ENCODE data around the gene PHKB. TPM values are rescaled to one million over a fixed set of nuclear protein-coding genes. Genes with fewer than 3 reads are reported as not detected.
A peak's percentile ranks its signal among the peaks of the same experiment; 100 is the strongest.

Gene PHKB
- total and polyA plus RNA-seq, 2 donors (not counting 1 experiment from before 2014, with no cell fraction given) = 79.0 to 103 TPM

GRCh38 chr16:47561286-47561685 is 100.2 kb downstream of the PHKB start:
- no peak for TF ChIP-seq EZH2 (IDR thresholded peaks at IDR 0.05; ENCODE audit: low read length, missing control alignments)
- TF ChIP-seq CTCF (conservative IDR thresholded peaks at IDR 0.05 in 1 of 2, IDR thresholded peaks at IDR 0.05 in 1 of 2; ENCODE audit: low read depth in 1 of 2, low read length in 2 of 2) = no peak
- Histone ChIP-seq H2AFZ (ENCODE audit: low read length) (no peak overlapping the region), H4K20me1 (ENCODE audit: control insufficient read depth, extremely low read depth, insufficient read depth, low read length) (no peaks in the 10 kb centered on the region), H3K27me3 (ENCODE audit: control insufficient read depth, insufficient read depth, low read length) (no peaks in the 10 kb centered on the region), H3K9ac (ENCODE audit: insufficient read depth, low read length) (no peak overlapping the region), H3K27ac (ENCODE audit: insufficient read depth, low read length) (no peak overlapping the region), H3K4me3 (replicated peaks in 1 of 4; ENCODE audit: control extremely low read depth in 1 of 4, insufficient read depth in 1 of 4, low read depth in 3 of 4, low read length in 4 of 4) (no peak overlapping the region), H3K4me1 (ENCODE audit: control insufficient read depth, extremely low read depth, insufficient read depth, low read length) (peaks cover 2% of the 10 kb centered on the region), H3K9me3 (ENCODE audit: control insufficient read depth, insufficient read depth, low read depth, low read length) (no peaks in the 10 kb centered on the region), H3K79me2 (ENCODE audit: control insufficient read depth, insufficient read depth, low read length) (no peaks in the 10 kb centered on the region), H3K4me2 (ENCODE audit: extremely low read depth, insufficient read depth, low read length) (no peak overlapping the region), H3K36me3 (ENCODE audit: control insufficient read depth, insufficient read depth, low read length) (no peaks in the 10 kb centered on the region)
- no peak for DNase-seq (ENCODE audit: low read depth in 2 of 2)

- no peak overlapping the region for H3K4me2 ChIP-seq (ENCODE audit: extremely low read depth, insufficient read depth, low read length)
- no peak for TF ChIP-seq EZH2 (IDR thresholded peaks at IDR 0.05; ENCODE audit: low read length, missing control alignments)
- H3K79me2 ChIP-seq (ENCODE audit: control insufficient read depth, insufficient read depth, low read length) = no peaks in the 10 kb centered on the region
- H3K9me3 ChIP-seq (ENCODE audit: control insufficient read depth, insufficient read depth, low read depth, low read length) = no peaks in the 10 kb centered on the region
- H3K27ac ChIP-seq (ENCODE audit: insufficient read depth, low read length) = no peak overlapping the region
- no peak overlapping the region for H2AFZ ChIP-seq (ENCODE audit: low read length)
- no peaks in the 10 kb centered on the region for H3K27me3 ChIP-seq (ENCODE audit: control insufficient read depth, insufficient read depth, low read length)
- no peak overlapping the region for H3K9ac ChIP-seq (ENCODE audit: insufficient read depth, low read length)
- no peak overlapping the region for H3K4me3 ChIP-seq (replicated peaks in 1 of 4; ENCODE audit: control extremely low read depth in 1 of 4, insufficient read depth in 1 of 4, low read depth in 3 of 4, low read length in 4 of 4)
- no peaks in the 10 kb centered on the region for H4K20me1 ChIP-seq (ENCODE audit: control insufficient read depth, extremely low read depth, insufficient read depth, low read length)
- no peaks in the 10 kb centered on the region for H3K36me3 ChIP-seq (ENCODE audit: control insufficient read depth, insufficient read depth, low read length)
- DNase-seq (ENCODE audit: low read depth in 2 of 2) = no peak
- peaks cover 2% of the 10 kb centered on the region for H3K4me1 ChIP-seq (ENCODE audit: control insufficient read depth, extremely low read depth, insufficient read depth, low read length)
These were observed 101.2 kb downstream of the PHKB start for GRCh38 chr16:47562366-47562765.

- no peaks in the 10 kb centered on the region for H3K27me3 ChIP-seq (ENCODE audit: control insufficient read depth, insufficient read depth, low read length)
- H3K4me2 ChIP-seq (ENCODE audit: extremely low read depth, insufficient read depth, low read length) = no peak overlapping the region
- TF ChIP-seq EZH2 (IDR thresholded peaks at IDR 0.05; ENCODE audit: low read length, missing control alignments) (no peak), CTCF (conservative IDR thresholded peaks at IDR 0.05 in 1 of 2, IDR thresholded peaks at IDR 0.05 in 1 of 2; ENCODE audit: low read depth in 1 of 2, low read length in 2 of 2) (no peak)
- H4K20me1 ChIP-seq (ENCODE audit: control insufficient read depth, extremely low read depth, insufficient read depth, low read length) = no peaks in the 10 kb centered on the region
- peaks cover 2% of the 10 kb centered on the region for H3K4me1 ChIP-seq (ENCODE audit: control insufficient read depth, extremely low read depth, insufficient read depth, low read length)
- peak; percentile 56 to 67 for DNase-seq (ENCODE audit: low read depth in 2 of 2)
- no peaks in the 10 kb centered on the region for H3K36me3 ChIP-seq (ENCODE audit: control insufficient read depth, insufficient read depth, low read length)
- no peaks in the 10 kb centered on the region for H3K9me3 ChIP-seq (ENCODE audit: control insufficient read depth, insufficient read depth, low read depth, low read length)
- H3K9ac ChIP-seq (ENCODE audit: insufficient read depth, low read length) = no peak overlapping the region
- H3K4me3 ChIP-seq (replicated peaks in 1 of 4; ENCODE audit: control extremely low read depth in 1 of 4, insufficient read depth in 1 of 4, low read depth in 3 of 4, low read length in 4 of 4) = no peak overlapping the region
- no peak overlapping the region for H2AFZ ChIP-seq (ENCODE audit: low read length)
- no peaks in the 10 kb centered on the region for H3K79me2 ChIP-seq (ENCODE audit: control insufficient read depth, insufficient read depth, low read length)
- H3K27ac ChIP-seq (ENCODE audit: insufficient read depth, low read length) = no peak overlapping the region
These were observed 104.3 kb downstream of the PHKB start for GRCh38 chr16:47565454-47565853.
